Ovary (tissue), 9 donors: Measurements from ENCODE around the gene RAB3B. TPM values are rescaled to one million over a fixed set of nuclear protein-coding genes. Genes with fewer than 3 reads are reported as not detected.

Source experiments
- DNase-seq, 5 donors: peaks; one replicate each; pipeline ENCODE4 v3.0.0-alpha.2; 2019 to 2020
- H3K27ac ChIP-seq, 2 donors: fragments of 200-600 bp; one replicate each; pipeline versions ENCODE4 v1.5.1 to v1.8.0; 2019 to 2022
- H3K27me3 ChIP-seq: fragments of 200-600 bp; one replicate; pipeline ENCODE4 v1.8.0; 2022
- H3K36me3 ChIP-seq: fragments of 200-600 bp; sonication (generic); one replicate; pipeline ENCODE4 v1.5.1; 2019
- H3K4me1 ChIP-seq: one replicate; pipeline ENCODE4 v1.8.1; 2013; ENCODE audit warnings: mild to moderate bottlenecking, moderate library complexity; ENCODE audit not compliant: insufficient read depth
- H3K4me3 ChIP-seq: fragments of 200-600 bp; sonication (generic); one replicate; pipeline ENCODE4 v1.5.1; 2017
- H3K9me3 ChIP-seq, 2 donors: fragments of 200-600 bp in 1 of 2; sonication (generic) in 1 of 2; one replicate each; pipeline versions ENCODE4 v1.5.1 to v1.8.1; 2013 to 2019; ENCODE audit warnings: mild to moderate bottlenecking in 1 of 2, moderate library complexity in 1 of 2
- EP300 ChIP-seq: sonication (generic); formaldehyde crosslinking; IDR thresholded peaks from one replicate; pipeline ENCODE4 v1.6.1; 2017; ENCODE audit warnings: antibody characterized with exemption
- POLR2A ChIP-seq: fragments of 450-650 bp; IDR thresholded peaks from one replicate; pipeline ENCODE4 v1.6.1; 2017; ENCODE audit warnings: antibody characterized with exemption, mild to moderate bottlenecking, moderate library complexity
- WGBS, 3 donors: extraction: QIAGEN DNeasy Blood & Tissue Kit in 1 of 3; methylation state at CpG; one replicate each; pipeline versions ENCODE4 v1.1.5 to v1.1.7; 2013 to 2017; 5-methylcytosine and 5-hydroxymethylcytosine counted together
- intact Hi-C, 4 donors: fragments of 100-400 bp; cut with DNase I; formaldehyde crosslinking; loops; one replicate each; pipeline versions ENCODE4 v1.11.0 to v1.15.1; 2022 to 2023
- polyA plus RNA-seq, 2 donors: library from polyadenylated mRNA; stranded (reverse); fragments of 200-250 nt in 1 of 2; fragments of 350-450 nt in 1 of 2; fragmentation: Illumina TruSeq in 1 of 2; extraction: RNeasy Lipid Tissue Mini Kit (QIAGEN cat#74804) in 1 of 2; gene quantifications; one replicate each; pipeline ENCODE4 v1.2.3, GENCODE V29; 2013 to 2014
- total RNA-seq, 7 donors: library from RNA; depleted of rRNA in 2 of 7; stranded (reverse); fragments of >200 nt in 2 of 7; fragmentation: NEBNext Ultra II Directional in 3 of 7; extraction: Animal tissue kit (Norgen Biotek cat#: 25700) in 3 of 7; gene quantifications; one replicate each; pipeline versions ENCODE4 v1.1.0 to v1.2.4, GENCODE V29; 2016 to 2023
- TF ChIP-seq, protein P1 (sequence below), 3 donors: fragments of 450-650 bp in 2 of 3; fragments of 200-600 bp in 1 of 3; IDR thresholded peaks; one replicate each; pipeline versions ENCODE4 v1.5.1 to v1.8.0; 2016 to 2022; ENCODE audit warnings: antibody characterized with exemption in 3 of 3, mild to moderate bottlenecking in 1 of 3
- donor health status: DM: no; HTN: no; CAD: no; lungs with moderate emphysema.
- donor health status: DM: no; HTN: no; CAD: no.
- donor health status: Bipolar disorder and iron deficiency.
- donor health status: DM: yes; HTN: yes; CAD: no.
- donor health status: DM: no; HTN: no; CAD: no.
- donor health status: DM: yes; HTN: yes; CAD: no.

The RAB3B gene
- total and polyA plus RNA-seq, 9 donors, result 1.1 to 8.2 (median 2.9) TPM

DNA sequence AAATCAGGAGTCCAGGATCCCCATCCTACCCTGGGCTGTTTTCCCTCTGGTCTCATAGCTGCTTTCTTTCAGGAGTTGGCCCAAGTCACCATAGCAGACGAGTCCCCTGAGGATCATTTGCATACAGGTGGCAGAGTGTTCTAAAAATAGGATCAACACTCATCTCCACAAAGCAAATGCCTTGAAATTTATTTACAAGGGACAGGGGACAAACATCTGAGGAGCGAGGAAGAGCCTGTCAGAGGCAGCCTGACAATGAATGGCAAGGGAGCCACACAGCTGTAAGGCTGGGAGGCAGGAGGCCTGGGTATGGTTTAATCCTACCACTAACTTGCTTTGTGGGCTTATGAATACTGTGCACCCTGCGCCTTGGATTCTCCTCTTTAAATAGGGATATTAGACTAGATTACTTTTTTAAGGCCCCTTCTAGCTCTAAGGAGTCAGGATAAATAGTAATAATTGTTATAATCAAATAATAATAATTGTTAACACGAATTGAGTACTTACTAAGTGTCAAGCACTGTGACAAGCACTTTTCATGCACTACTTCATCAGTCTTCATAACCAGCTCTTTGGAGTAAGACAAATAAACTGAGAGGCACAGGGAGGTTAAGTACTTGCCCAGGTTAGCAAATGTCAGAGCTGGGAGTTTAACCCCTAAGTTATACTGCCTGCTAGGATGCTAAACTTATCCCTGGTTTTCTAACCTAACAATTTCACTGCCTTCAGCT lies 34.5 kb downstream of the RAB3B start:
- intact Hi-C loops, result no loop called here
- TF ChIP-seq POLR2A (no peak), EP300 (no peak)
- TF ChIP-seq, protein P1, sequence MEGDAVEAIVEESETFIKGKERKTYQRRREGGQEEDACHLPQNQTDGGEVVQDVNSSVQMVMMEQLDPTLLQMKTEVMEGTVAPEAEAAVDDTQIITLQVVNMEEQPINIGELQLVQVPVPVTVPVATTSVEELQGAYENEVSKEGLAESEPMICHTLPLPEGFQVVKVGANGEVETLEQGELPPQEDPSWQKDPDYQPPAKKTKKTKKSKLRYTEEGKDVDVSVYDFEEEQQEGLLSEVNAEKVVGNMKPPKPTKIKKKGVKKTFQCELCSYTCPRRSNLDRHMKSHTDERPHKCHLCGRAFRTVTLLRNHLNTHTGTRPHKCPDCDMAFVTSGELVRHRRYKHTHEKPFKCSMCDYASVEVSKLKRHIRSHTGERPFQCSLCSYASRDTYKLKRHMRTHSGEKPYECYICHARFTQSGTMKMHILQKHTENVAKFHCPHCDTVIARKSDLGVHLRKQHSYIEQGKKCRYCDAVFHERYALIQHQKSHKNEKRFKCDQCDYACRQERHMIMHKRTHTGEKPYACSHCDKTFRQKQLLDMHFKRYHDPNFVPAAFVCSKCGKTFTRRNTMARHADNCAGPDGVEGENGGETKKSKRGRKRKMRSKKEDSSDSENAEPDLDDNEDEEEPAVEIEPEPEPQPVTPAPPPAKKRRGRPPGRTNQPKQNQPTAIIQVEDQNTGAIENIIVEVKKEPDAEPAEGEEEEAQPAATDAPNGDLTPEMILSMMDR (IDR thresholded peaks at IDR 0.05), result no peak
- Histone ChIP-seq H3K9me3 (no peaks in the 10 kb centered on the region), H3K36me3 (no peaks in the 10 kb centered on the region), H3K4me1 (no peaks in the 10 kb centered on the region), H3K27ac (no peak overlapping the region), H3K4me3 (no peak overlapping the region), H3K27me3 (no peaks in the 10 kb centered on the region)
- DNase-seq, result no peak
- WGBS, 3 donors, result 72 to 89% (median 88%) methylated on average over 4 of the region's 4 CpGs

DNA sequence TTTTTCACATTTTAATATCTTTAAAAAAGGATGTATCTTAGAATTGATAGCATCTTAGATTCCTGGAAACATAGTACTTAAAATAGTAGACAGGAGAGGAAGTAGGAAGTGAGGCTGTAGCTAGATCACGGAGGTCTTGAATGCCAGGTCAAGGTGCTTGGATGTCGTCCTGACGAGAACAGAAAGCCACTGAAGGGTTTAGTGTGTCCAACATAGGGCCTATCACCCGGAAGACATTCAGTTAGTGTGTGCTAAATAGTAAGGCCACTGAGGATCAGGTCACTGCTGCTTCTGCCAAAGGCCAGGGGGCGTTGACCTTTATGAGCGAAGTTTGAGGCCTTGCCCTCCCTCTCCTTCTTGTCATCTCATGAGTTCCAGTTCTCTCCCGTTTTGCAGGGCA lies 35.7 kb downstream of the RAB3B start:
- H3K9me3 ChIP-seq, result no peaks in the 10 kb centered on the region
- intact Hi-C loops, result no loop called here
- no peak for DNase-seq
- 86 to 88% (median 86%) methylated on average over 7 of the region's 7 CpGs for WGBS, 3 donors
- TF ChIP-seq POLR2A (no peak), EP300 (no peak)
- TF ChIP-seq, protein P1 (IDR thresholded peaks at IDR 0.05), result no peak
- H3K4me1 ChIP-seq, result no peaks in the 10 kb centered on the region
- no peaks in the 10 kb centered on the region for H3K36me3 ChIP-seq
- H3K27ac ChIP-seq, result no peak overlapping the region
- H3K27me3 ChIP-seq, result no peaks in the 10 kb centered on the region
- no peak overlapping the region for H3K4me3 ChIP-seq

DNA sequence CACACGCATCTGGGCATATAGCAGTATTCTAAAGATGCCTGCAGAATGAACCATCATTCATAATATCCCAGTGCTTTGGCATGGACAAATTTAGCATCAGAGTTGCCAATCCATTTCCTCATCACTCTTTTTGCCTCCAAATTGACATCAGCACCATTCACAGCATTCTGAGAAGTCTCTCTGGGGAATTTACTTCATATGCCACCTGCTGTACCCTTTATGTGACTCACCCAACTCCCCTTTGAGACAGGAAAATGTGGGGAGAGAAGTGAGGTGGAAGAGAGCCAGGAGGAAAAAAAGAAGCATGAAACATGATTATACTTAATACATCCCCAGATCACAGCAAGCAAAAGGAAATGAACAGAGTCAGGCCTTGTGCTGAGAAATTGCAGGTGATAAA lies 37.4 kb downstream of the RAB3B start:
- DNase-seq, result no peak
- Histone ChIP-seq H3K4me3 (no peak overlapping the region), H3K4me1 (no peaks in the 10 kb centered on the region), H3K27me3 (no peaks in the 10 kb centered on the region), H3K9me3 (peaks cover 0 to 3% of the 10 kb centered on the region in 2 donors), H3K36me3 (no peaks in the 10 kb centered on the region), H3K27ac (no peak overlapping the region)
- 96 to 100% (median 99%) methylated on average over 1 of the region's 1 CpG for WGBS, 3 donors
- TF ChIP-seq, protein P1 (IDR thresholded peaks at IDR 0.05), result no peak
- TF ChIP-seq EP300 (no peak), POLR2A (no peak)
- intact Hi-C loops, result no loop called here

DNA sequence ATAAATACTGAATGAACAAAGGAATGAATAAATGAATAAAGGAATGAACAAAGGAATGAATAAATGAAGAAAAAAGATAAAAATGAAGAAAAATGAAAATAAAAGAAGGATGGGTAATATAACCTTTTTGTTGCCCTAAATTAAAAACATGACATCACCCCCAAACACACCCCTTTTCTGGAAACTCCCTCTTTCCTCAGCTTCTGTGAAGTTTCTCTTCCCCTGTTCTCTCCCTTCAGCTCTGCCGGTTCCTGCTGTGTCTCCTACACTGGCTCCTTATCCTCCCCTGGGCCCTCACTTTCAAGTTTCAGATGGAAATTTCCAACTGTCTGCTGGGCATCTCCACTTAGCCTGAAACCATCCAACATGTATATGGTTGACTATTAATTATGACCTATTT lies 37.9 kb downstream of the RAB3B start:
- no peak for TF ChIP-seq EP300
- TF ChIP-seq, protein P1 (IDR thresholded peaks at IDR 0.05), result no peak
- no peak for TF ChIP-seq POLR2A
- no peaks in the 10 kb centered on the region for H3K36me3 ChIP-seq
- H3K4me3 ChIP-seq, result no peak overlapping the region
- no peaks in the 10 kb centered on the region for H3K27me3 ChIP-seq
- WGBS, 3 donors, result 73 to 84% (median 77%) methylated on average over 1 of the region's 1 CpG
- H3K9me3 ChIP-seq, result peaks cover 0 to 3% of the 10 kb centered on the region in 2 donors
- DNase-seq, result no peak
- intact Hi-C loops, result no loop called here
- H3K4me1 ChIP-seq, result no peaks in the 10 kb centered on the region
- H3K27ac ChIP-seq, result no peak overlapping the region
